Right renal pelvis (tissue), 4 donors: ENCODE measurements around the gene TPST1. TPM values are rescaled to one million over a fixed set of nuclear protein-coding genes. Genes with fewer than 3 reads are reported as not detected.

Source experiments
- DNase-seq, 4 donors: peaks; one replicate each; pipeline ENCODE4 v3.0.0-alpha.2; 2013; ENCODE audit warnings: low read depth in 4 of 4, low spot score in 3 of 4, missing footprints in 1 of 4
- polyA plus RNA-seq, 4 donors: library from polyadenylated mRNA; unstranded; fragments of 120-200 nt; gene quantifications; one replicate each; pipeline ENCODE4 v1.2.1, GENCODE V29; 2013; ENCODE audit not compliant: insufficient read length in 4 of 4

Gene TPST1
- polyA plus RNA-seq, 4 donors: 45.8 to 54.3 (median 49.6) TPM

DNA sequence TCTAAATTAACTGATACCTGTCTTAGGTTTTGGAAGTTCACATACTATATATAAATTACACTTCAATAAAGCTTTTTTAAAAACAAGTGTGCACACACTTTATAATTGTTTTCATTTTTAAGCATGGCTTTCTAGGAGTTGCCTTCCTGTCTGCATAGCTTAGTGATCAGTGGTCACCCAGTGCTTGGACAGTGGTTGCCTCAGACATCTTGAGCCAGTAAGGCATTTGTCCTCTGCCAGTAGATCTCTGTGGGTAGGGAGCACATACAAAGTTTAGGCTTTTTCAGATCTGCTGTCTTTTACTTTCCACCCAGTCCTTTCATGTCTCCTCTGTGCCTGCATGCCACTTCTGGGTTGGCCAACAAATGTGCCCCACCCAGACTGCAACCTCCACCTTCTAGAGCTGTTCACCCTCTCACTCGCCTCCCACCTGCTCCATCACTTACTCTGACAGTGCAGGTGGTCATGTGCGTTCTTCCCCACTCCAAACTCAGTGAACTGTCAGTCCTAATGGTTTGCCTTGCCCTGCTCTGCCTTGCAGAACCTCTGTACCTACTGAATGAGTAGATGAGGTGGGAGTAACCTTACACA, 31.7 kb downstream of the TPST1 start:
- no peak for DNase-seq

DNA sequence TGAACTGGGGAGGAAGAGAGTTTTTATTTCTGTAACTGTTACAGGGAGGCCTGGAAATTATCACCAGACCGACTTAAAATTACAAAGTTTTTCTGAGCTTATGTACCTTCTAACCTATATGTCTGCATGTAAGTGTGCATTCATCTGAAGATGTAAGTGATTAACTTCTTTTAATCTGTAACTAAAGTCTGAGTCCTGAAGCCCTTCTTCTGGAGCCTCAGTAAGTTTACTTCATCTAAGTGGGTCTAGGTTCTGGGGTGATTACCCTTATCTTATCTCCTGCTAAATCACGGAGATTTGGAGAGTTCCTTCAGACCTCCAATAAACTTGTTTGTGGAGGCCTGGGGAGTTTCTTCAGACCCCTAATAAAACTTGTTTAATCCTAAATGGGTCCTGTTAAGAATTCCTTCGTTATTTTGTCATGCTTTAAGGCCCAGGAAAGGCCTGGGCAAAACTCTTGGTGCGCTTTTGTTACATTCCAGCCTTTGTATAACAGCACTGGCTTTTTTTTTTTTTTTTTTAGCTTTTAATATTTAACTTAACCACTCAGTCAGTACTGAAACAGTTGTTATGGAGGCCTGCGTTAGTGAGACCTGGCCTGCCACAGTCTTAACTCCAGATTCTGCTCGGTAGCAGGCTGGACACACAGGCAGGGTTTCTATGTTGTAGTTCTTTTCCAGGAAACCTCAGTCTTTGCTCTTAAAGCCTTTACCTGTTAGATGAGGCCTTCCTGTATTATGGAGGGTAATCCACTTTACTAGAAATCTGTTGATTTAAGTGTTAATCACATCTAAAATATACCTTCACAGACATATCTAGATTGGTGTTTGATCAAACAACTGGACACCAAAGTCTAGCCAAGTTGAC, 33.0 kb downstream of the TPST1 start:
- no peak for DNase-seq

DNA sequence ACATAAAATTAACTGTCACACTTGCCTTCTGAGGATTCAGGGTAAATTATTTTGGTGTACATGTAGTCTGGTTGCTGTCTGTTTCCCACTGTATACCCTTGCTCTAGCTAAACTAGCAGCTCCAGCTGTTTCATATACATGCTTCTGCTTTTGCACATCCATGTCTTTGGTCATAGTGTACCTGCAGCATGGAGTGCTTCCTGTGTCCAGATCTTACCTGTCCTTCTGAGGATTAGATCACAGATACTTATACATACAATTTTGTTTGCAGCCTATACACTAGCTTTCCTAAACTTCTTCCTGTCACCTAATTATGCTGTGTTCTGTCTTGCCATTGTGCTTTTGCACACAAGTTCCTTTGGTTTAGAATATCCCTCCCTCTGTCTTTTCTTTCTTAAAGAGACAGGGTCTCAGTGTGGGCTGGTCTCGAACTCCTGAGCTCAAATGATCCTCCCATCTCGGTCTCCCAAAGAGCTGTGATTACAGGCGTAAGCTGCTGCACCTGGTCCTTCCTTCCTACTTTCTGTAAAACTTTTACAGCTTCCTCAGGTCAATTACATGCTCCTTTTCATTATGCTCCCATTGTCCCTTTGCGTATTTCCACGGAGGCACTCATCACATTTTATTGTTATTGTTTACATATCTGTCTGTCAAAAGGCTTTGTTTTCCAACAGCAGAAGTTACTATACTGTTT, 33.8 kb downstream of the TPST1 start:
- DNase-seq: no peak

- DNase-seq: no peak
Measured at GRCh38 chr7:66239467-66239856, 34.3 kb downstream of the TPST1 start.

- no peak for DNase-seq
Measured at GRCh38 chr7:66245008-66245407, 39.9 kb downstream of the TPST1 start.

GRCh38 chr7:66246554-66247171, 41.5 kb downstream of the TPST1 start:
- no peak for DNase-seq

DNA sequence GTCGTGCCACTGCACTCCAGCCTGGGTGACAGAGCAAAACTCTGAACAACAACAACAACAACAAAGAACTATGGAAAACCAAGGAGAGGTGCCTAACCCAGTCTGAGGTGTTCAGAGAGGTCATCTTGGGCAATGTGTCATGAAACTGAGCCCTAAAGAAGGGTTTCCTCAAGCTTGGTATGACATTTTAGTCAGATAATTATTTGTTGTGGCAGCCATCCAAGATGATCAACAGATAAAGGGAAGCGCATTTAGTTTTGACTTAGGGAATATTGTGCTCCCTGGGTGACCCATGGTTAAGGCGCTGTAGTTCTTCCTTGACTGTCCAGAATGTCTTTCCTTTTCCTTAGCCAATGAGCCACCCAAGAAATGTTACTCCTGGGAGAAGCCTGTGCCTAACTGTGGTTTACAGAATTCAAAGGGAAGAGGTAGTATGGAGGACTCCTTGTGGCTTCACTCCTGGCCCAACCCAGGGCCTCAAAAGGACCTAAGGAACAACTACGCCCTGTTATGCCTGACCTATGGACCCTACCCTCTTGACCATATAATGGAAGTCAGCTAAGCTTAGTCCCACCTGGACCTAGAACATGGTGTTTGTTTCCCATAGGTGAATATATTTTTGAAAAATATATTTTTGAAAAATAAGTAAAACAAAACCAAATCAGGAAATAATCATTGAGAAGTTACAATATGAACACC, 42.4 kb downstream of the TPST1 start:
- no peak for DNase-seq

DNA sequence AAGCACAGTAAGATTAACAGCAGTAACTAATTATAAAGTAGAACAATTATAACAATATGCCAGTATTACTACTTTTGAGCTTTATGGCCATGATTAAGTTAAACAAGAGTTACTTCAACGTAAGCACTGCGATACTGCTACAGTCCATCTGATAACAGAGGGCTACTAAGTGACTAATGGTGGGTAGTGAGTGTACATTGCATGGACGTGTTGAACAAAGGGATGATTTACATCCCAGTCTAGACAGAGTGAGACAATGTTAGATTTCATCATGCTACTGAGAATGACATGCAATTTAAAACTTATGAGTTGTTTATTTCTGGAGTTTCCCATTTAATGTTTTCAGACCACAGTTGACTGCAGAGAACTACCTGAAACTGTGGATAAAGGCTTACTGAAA, 45.6 kb downstream of the TPST1 start:
- DNase-seq: no peak

DNA sequence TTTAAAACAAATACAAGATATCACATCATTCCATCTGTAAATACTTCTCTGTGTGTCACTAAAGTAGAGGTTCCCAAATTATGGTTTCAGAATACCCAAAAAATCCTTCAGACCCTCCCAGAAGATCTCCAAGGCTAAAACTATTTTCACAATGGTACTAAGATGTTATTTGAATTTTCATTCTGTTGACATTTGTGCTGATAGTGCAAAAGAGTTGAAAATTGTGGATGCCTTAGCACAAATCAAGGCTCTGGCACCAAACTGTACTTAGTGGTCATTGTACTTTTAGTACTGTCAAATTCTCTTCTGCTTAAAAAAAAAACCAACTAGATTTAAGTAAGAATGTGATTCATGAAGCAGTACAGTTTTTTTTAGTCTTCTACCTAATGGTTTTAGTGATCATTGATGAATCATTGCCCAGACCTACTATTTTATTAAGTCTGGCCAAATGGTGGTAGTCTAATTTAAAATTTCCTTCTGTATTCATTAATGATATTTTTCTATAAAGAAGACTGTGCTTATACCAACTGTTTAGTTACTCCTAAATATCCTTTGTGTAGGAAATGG, 50.5 kb downstream of the TPST1 start:
- DNase-seq: no peak

- DNase-seq: no peak
Measured at GRCh38 chr7:66256281-66256680, 51.1 kb downstream of the TPST1 start.

DNA sequence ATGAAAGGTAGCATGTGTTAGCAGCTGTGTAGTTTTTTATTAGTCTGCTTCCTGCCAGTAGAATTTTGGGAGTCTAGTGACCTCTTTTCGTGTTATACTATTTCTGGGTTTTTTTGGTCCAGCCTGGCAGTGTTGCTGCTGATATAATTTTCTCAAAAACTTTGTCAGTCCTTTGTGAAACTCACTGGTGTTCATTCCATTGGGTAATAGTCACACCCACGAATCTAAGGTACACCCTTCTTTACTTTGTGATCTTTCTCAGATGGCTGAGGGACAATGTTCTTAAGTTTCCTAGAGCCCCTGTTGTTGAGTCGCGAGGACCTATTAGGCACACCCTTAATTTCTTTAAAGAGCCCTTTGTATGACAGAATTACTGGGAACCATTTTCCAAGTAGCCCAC, 52.3 kb downstream of the TPST1 start:
- DNase-seq: no peak

- no peak for DNase-seq
Measured at GRCh38 chr7:66258409-66258808, 53.3 kb downstream of the TPST1 start.

- DNase-seq: no peak
Measured at GRCh38 chr7:66261941-66262340, 56.8 kb downstream of the TPST1 start.

DNA sequence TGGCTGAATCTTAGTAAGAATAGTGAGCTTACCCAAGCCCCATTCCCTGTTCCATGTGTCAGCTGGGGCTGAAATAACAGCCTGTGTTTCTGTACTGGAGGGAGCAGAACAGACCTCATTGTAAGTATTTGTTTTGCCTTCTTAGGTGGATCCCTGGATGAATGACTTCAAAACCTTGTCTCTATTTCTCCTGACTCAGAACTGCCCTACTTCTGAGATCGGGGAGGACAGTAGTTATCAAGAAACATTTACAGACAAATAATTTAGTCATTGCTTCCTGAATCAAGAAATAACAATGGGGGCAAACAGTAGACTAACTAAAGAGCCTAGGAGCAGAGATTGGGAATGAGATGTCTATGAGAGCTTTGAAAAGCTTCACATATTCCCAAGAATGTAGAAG, 58.8 kb downstream of the TPST1 start:
- DNase-seq: no peak

GRCh38 chr7:66265566-66265965, 60.4 kb downstream of the TPST1 start:
- no peak for DNase-seq

DNA sequence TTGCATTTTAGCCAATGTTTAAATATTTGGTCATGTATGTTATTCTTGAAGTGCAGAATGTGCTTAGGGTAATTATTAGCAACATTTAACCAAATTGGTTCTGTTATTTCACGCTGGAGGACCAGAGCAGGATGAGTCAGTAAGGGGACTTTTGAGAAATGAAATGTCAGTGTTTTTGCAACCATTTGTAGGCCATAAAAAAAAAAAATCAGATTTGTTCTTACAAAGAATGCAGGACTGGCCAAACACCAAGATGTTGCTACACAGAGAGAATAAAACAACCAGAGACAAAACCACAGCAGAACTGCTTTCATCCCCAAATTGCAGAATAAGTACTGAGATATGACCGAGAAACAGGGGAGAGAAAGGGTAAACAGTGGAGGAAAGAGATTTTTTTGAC, 62.1 kb downstream of the TPST1 start:
- no peak for DNase-seq

GRCh38 chr7:66269978-66270377, 64.8 kb downstream of the TPST1 start:
- no peak for DNase-seq

GRCh38 chr7:66272321-66272720, 67.2 kb downstream of the TPST1 start:
- DNase-seq: no peak

GRCh38 chr7:66276363-66276762, 71.2 kb downstream of the TPST1 start:
- DNase-seq: no peak

DNA sequence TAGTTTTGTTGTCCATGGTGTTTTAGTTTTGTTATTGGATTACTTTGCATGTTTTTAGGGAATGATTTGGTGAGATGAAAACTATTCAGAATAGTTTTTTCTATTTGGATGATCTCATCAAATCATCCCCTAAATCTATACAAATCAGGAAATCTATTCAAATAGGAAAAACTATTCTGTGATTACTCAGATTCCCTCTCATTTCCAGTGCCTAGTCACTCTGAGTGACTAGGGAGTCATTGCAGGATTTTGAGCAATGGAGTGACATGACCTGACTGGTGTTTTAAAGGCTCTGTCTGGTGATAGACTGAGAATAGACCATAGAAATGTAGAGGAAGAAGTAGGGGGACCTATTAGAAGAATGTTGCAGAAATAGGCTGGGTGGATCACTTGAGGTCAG, 72.4 kb downstream of the TPST1 start:
- DNase-seq: no peak
